Measurements from ENCODE around the gene DCAF7. TPM values are rescaled to one million over a fixed set of nuclear protein-coding genes. Genes with fewer than 3 reads are reported as not detected.

Gene DCAF7
- total RNA-seq, 1 donor from 2014 or later: 34.1 TPM

GRCh38 chr17:63557416-63557815, 7.1 kb downstream of the DCAF7 start:
- Histone ChIP-seq H3K36me3 (no peaks in the 10 kb centered on the region), H3K4me3 (no peak overlapping the region), H3K4me1 (peaks cover 49% of the 10 kb centered on the region), H3K27ac (no peak overlapping the region), H3K9me3 (no peaks in the 10 kb centered on the region), H3K27me3 (no peaks in the 10 kb centered on the region)
- intact Hi-C loops (cut with DNase I): loop anchor here (10.0 kb wide), 1 partner anchor 47 kb away; the partner anchor contains the start of gene TACO1
- TF ChIP-seq POLR2AphosphoS5 (IDR thresholded peaks at IDR 0.05; ENCODE audit: insufficient read depth in 1 of 2, low read depth in 1 of 2) (no peak), POLR2A (IDR thresholded peaks at IDR 0.05) (no peak), CTCF (IDR thresholded peaks at IDR 0.05) (no peak)
- DNase-seq (ENCODE audit: extremely low spot score in 2 of 2): no peak

GRCh38 chr17:63558441-63558840, 8.2 kb downstream of the DCAF7 start:
- TF ChIP-seq POLR2A (IDR thresholded peaks at IDR 0.05): no peak
- TF ChIP-seq CTCF (IDR thresholded peaks at IDR 0.05): no peak
- no peak for TF ChIP-seq POLR2AphosphoS5 (IDR thresholded peaks at IDR 0.05; ENCODE audit: insufficient read depth in 1 of 2, low read depth in 1 of 2)
- H3K36me3 ChIP-seq: no peaks in the 10 kb centered on the region
- no peaks in the 10 kb centered on the region for H3K27me3 ChIP-seq
- H3K4me3 ChIP-seq: no peak overlapping the region
- no peaks in the 10 kb centered on the region for H3K9me3 ChIP-seq
- H3K27ac ChIP-seq: no peak overlapping the region
- H3K4me1 ChIP-seq: peaks cover 38% of the 10 kb centered on the region
- intact Hi-C loops (cut with DNase I): loop anchor here (10.0 kb wide), 1 partner anchor 46 kb away; the partner anchor contains the start of gene TACO1
- DNase-seq (ENCODE audit: extremely low spot score in 2 of 2): no peak

GRCh38 chr17:63561819-63562218, 11.5 kb downstream of the DCAF7 start:
- DNase-seq (ENCODE audit: extremely low spot score in 2 of 2): no peak
- H3K27me3 ChIP-seq: no peaks in the 10 kb centered on the region
- no peak for TF ChIP-seq POLR2AphosphoS5 (IDR thresholded peaks at IDR 0.05; ENCODE audit: insufficient read depth in 1 of 2, low read depth in 1 of 2)
- no peak for TF ChIP-seq POLR2A (IDR thresholded peaks at IDR 0.05)
- TF ChIP-seq CTCF (IDR thresholded peaks at IDR 0.05): no peak
- intact Hi-C loops (cut with DNase I): no loop called here
- H3K9me3 ChIP-seq: no peaks in the 10 kb centered on the region
- H3K4me1 ChIP-seq: peaks cover 10% of the 10 kb centered on the region
- H3K36me3 ChIP-seq: no peaks in the 10 kb centered on the region
- H3K27ac ChIP-seq: no peak overlapping the region
- no peak overlapping the region for H3K4me3 ChIP-seq

- Histone ChIP-seq H3K36me3 (no peaks in the 10 kb centered on the region), H3K4me3 (no peak overlapping the region), H3K27me3 (no peaks in the 10 kb centered on the region), H3K27ac (no peak overlapping the region), H3K4me1 (peaks cover 6% of the 10 kb centered on the region), H3K9me3 (no peaks in the 10 kb centered on the region)
- intact Hi-C loops (cut with DNase I): no loop called here
- DNase-seq (ENCODE audit: extremely low spot score in 2 of 2): no peak
- no peak for TF ChIP-seq POLR2AphosphoS5 (IDR thresholded peaks at IDR 0.05; ENCODE audit: insufficient read depth in 1 of 2, low read depth in 1 of 2)
- TF ChIP-seq POLR2A (IDR thresholded peaks at IDR 0.05): no peak
- TF ChIP-seq CTCF (IDR thresholded peaks at IDR 0.05): no peak
Observed at GRCh38 chr17:63563339-63563738, 13.1 kb downstream of the DCAF7 start.

GRCh38 chr17:63564562-63564961, 14.3 kb downstream of the DCAF7 start:
- intact Hi-C loops (cut with DNase I): no loop called here
- H3K9me3 ChIP-seq: no peaks in the 10 kb centered on the region
- H3K27ac ChIP-seq: no peak overlapping the region
- TF ChIP-seq CTCF (IDR thresholded peaks at IDR 0.05) (no peak), POLR2A (IDR thresholded peaks at IDR 0.05) (no peak), POLR2AphosphoS5 (IDR thresholded peaks at IDR 0.05; ENCODE audit: insufficient read depth in 1 of 2, low read depth in 1 of 2) (no peak)
- H3K4me1 ChIP-seq: no peaks in the 10 kb centered on the region
- no peak overlapping the region for H3K4me3 ChIP-seq
- H3K36me3 ChIP-seq: no peaks in the 10 kb centered on the region
- DNase-seq (ENCODE audit: extremely low spot score in 2 of 2): no peak
- no peaks in the 10 kb centered on the region for H3K27me3 ChIP-seq
